T1000 (cell line): ENCODE measurements around the gene ZNF155.
A peak's percentile ranks its signal among the peaks of the same experiment; 100 is the strongest.
"Not testable (repeated sequence)": the region's sequence is repeated elsewhere in the genome, so short reads cannot be mapped to it uniquely, and the experiment has no call there.

ENCODE experiments used
- DNase-seq: peaks from one replicate; lab custom pipeline; 2025; ENCODE audit warnings: mixed read lengths; lab: John Stamatoyannopoulos, UW

ZNF155 gene

DNA sequence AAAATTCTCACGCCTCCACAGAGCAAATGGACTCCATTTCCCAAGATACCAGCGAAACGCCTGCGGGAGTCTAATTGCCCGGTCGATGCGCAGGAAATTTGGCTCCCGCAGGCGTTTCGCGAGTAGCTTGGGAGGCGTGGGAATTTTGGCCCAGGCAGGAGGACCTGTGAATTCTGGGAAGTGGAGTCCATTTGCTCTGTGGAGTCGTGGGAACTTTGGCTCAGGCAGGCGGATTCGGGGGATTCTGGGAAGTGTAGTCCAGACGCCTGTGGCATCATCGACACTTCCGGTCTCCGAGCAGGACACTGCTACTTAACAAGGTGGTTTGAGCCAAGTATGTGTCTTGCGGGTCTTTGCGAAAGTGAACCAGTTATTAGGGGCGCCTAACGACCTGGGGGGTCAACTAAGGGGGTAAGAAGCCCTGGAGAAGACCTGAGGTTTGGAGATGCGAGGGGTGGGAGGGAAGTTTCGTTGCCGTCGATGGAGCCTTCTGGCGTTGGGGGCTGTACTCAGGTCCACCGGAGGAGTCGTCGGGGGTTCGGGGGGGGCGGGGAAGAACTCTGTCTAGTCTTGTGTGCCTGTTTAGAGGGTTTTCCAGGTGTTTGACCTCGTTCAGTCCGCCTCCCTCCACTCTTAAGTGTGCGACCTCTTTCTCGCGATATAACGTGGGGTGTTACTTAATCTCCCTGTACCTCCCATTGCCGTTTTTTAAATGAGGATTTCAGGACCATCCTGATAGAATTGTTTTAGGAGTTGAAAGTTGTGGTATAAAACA is at the start of gene ZNF155:
ZNF155 (plus strand) TSS at position 277 of the 775 bp plus-strand sequence. CDS start 4,356 bp downstream, outside the sequence.
- DNase-seq, result peak; percentile 81

GRCh38 chr19:43934985-43935708 is 48.8 kb upstream of the ZNF155 start, which contains the start of gene ZNF45:
TSS of gene ZNF45 (minus strand) at chr19:43935282. CDS start at chr19:43922185, 13,097 bp downstream.
- DNase-seq, result peak; percentile 79

GRCh38 chr19:43936188-43936587 is 47.8 kb upstream of the ZNF155 start:
- no peak for DNase-seq

DNA sequence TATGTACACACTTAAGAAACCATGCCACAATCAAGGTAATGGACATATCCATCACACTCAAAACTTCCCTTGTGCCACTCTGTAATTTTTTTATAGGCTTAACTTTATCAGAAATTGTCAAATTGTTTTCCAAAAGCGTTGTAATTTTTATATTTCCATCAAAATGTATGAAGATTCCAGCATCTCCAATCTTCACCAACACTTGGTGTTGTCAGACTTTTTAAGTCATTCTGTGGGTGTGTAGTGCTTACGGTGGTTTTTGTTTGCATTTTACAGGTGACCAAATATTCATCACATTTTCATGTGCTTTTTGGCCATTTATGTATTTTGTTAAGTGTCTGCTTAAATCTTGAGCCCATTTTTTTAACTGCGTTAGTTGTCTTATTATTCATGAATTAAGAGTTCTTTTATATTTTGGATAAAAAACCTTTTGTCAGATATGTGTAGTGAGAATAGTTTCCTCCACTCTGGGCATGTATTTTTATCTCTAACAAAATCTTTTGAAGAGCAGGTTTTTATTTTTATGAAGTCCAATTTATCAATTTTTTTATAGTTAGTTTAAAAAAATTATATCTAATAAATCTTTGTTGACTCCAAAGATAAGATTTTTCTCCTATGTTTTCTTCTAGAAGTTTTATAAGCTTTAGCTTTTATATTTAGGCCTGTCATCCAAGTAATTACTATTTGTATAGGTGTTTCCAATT is 44.3 kb upstream of the ZNF155 start:
- no peak for DNase-seq

- no peak for DNase-seq
These were observed 43.3 kb upstream of the ZNF155 start for GRCh38 chr19:43940719-43941118.

- DNase-seq, result no peak
These were observed 42.8 kb upstream of the ZNF155 start for GRCh38 chr19:43941209-43941608.

GRCh38 chr19:43947412-43947811 is 36.6 kb upstream of the ZNF155 start:
- DNase-seq, result not testable (repeated sequence)

GRCh38 chr19:43949803-43950202 is 34.2 kb upstream of the ZNF155 start:
- not testable (repeated sequence) for DNase-seq

DNA sequence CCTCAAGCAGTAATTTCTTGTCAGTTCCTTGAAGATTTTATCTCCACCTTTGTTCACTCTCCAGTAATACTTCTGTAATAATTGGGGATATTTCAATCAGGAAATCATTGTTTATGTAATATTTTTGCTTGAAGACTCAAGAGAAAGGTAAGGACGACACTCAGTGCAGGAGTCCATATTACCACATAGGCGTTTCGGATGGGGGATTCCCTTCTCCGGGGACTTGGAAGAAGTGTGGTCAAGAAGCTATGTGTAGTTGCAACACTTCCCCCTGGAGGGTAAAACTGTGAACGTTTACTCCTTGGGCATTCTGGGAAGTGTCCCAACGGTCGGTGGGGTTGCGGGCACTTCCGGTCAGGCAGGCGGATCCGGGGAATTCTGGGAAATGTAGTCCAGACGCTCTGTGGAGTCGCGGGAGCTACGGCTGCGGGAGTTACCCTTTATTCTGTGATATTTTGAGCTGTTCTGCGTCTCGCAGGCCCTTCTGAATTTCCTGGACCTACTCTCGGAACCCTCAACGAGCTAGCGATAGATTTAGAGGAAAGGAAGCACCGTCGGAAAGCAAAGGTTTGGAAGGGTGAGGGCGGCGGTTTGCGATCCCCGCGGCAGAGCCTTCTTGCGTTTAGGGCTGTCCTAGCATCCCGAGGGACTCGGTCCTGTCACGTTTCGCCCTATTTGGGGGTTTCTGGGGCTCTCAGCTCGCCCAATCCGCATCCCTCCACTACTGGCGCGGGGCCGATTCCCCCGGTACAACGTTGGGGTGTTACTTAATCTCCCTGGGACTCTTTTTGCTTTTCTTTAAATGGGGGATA is 32.9 kb upstream of the ZNF155 start, which contains the start of gene ZNF221:
ZNF221 (plus strand) TSS at position 395 of the 812 bp plus-strand sequence. CDS start 11,499 bp downstream, outside the sequence.
- DNase-seq, result peak; percentile 88

- DNase-seq, result no peak
These were observed 27.2 kb upstream of the ZNF155 start for GRCh38 chr19:43956827-43957226.

DNA sequence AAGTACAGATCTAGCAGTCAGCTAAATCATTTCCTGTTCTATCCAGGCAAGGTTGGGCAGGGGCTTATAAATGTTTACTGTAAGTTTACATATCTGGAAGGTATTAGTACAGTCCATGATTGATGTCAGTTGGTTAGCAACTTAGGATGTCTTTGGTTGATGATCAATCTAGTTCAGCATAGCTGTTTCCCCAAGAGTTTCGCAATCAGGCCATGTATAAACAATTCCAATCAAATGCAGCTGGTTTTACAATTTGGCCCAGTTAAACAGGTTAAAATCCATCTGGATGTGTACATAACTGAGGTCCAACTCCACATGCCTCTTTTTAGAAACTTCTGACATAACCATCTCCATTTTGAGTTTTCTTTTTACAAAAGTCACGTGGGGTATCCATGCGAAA is 26.1 kb upstream of the ZNF155 start:
- DNase-seq, result no peak

DNA sequence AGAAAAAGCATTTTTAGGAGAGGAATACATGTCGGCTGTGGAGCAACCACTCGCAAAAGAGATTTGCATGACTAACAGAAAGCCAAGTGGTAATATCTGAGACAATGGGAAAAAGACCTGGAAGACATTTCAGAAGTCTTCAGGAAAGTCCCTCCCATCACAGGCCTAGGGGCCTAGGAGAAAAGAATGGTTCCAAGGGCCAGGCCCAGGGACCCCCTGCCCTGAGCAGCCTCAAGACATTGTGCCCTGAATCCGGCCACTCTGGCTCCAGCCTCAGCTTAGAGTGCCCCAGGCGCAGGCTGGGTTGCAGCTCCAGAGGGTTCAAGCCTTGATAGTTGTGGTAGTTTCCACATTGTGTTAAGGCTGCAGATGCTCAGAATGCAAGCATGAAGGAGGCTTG is 23.6 kb upstream of the ZNF155 start:
- DNase-seq, result no peak

DNA sequence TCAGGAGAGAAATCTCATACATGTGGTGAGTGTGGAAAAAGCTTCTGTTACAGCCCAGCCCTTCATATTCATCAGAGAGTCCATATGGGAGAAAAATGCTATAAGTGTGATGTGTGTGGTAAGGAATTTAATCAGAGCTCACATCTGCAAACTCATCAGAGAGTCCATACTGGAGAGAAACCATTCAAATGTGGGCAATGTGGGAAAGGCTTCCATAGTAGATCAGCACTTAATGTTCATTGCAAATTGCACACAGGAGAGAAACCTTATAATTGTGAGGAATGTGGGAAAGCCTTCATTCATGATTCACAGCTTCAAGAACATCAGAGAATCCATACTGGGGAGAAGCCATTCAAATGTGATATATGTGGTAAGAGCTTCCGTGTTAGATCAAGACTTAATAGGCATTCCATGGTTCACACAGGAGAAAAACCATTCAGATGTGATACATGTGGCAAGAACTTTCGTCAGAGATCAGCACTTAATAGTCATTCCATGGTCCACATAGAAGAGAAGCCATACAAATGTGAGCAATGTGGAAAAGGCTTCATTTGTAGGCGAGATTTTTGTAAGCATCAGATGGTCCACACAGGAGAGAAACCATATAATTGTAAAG is 17.8 kb upstream of the ZNF155 start:
- no peak for DNase-seq

DNA sequence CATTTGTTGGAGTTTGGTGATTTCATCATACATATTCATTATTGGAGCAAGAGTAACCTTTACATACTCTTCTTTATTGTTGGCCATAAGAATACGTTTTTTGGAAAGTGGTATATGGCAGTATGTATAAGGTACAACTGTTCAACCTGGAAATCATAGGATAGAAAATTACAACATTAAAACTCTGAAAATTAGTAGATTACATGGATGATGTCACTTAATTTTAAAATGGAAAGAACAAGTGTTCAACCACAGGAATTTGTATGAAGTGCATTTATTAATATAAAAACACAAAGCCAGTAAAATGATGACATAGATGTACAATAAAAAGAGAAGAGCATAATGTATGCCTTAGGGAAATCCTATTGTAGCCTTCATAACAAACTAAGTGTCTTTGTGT is 7.3 kb upstream of the ZNF155 start:
- DNase-seq, result no peak

DNA sequence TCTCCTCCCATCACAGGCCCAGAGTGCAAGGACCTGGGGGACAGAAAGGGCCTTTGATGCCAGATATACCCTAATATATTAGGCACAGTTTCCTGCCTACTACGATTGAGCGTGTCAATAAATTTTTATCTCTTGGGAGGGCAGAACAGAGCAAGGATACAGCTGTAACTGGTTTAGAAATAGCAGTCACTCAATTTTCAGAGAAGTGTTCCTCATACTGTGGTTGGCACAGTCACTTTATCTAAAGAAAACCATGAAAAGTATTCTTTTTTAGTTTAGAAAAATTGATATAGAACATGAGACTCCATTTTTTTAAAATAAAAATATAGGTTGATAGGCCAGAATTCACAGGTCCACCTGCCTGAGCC is 460 bp upstream of the ZNF155 start:
- no peak for DNase-seq

DNA sequence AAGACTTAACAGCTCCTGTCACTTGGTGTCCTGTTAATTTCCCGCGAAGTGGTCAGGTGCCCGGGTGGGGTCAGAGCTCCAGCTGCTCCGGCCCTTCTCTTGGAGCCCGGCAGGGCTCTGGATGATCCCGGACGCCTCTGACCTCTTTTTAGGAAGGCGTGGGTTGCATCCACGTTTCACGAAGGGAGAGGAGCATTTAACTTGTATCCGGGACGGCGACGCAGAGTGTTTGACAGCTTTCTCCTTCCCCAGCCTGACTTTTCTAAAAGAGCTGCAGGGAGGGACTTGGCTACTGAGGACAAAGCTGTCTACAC is 656 bp downstream of the ZNF155 start:
- no peak for DNase-seq

DNA sequence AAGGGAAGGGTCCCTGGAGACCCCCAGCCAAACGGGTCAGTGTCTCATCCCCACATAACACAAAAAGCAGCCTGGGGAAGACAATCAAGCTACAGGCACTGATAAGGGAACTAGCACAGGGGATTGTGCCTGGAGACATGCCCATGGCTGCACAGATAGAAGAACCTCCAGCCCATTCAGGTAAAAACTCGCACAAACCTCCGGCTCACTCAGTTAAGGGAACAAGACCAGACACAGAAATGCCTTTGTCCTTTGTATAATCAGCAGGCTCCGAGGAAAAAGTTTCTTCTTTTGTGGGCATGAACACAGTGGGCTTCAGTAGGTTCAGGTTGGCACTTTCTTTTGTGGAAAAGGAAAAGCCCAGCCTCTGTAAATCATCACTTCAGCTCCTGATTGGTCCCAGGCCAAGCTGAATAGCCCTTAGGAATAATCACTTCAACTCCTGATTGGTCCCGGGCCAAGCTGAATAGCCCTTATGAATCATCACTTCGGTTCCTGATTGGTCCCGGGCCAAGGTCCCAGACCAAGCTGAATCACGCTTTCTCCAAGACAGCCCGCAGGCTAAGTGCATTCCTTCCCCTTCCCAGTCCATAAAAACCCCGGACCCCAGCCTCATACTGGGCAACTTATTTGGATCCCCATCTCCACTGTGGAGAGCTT is 13.8 kb downstream of the ZNF155 start:
- no peak for DNase-seq

DNA sequence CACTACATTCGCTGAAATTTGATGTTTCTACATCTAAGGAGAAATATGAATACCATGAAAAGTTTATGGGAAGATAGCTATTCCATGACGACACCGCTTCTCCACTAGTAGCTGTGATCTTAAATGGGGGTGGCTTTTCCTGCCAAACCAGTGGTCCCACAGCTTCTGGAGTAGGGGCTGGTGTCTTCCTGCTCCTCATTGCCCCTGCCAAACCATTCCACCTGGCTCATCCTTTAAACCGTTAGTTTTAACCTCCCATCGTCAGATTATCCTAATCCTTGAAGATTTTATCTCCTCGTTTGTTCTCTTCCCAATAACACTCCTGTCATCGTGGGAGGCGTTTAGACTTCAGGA is 18.2 kb downstream of the ZNF155 start:
- no peak for DNase-seq

DNA sequence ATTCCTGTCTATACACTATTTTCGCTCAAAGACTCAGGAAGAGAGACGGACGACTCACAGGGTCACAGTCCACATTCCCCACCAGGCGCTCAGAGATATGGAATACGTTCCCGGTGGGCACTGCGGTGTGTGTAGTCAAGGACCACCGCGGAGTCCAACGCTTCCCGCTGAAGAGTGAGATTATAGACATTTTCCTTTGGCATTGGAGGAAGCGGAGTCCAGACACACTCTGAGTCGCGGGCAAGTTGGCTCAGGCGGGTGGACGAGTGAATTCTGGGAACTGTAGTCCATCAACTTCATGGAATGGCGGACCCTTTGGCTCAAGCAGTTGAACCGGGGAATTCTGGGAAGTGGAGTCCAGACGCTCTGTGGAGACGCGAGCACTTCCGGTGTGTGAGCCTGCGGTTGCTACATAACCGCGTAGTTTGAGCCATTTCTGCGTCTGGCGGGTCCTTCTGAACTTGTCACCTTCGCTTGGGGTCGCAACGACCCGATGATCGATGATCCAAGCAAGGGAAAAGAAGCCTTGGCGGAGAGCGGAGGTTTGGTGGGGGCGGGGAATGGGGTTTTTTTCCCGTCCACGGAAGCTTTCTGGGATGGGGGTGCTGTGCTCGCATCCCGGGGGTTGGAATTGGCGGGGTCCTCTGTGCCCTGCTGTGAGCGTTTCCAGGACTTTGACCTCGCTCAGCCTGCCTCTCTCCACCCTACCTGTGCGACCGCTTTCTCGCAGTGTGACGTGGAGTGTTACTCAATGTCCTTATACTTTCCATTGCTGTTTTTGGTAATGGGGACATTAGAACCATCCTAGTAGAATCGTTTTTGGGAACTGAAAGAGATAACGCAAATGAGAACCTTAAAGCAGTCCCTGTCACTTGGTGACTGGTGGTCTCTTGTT is 18.8 kb downstream of the ZNF155 start, which contains the start of gene ZNF230:
ZNF230 (plus strand) TSS at position 392 of the 895 bp plus-strand sequence. CDS start 4,122 bp downstream, outside the sequence.
- peak; percentile 75 for DNase-seq
